ENCODE measurements around the gene CPNE7. TPM values are rescaled to one million over a fixed set of nuclear protein-coding genes. Genes with fewer than 3 reads are reported as not detected.

CPNE7 gene
- total RNA-seq, 1 experiment from 2014 or later: 40.4 TPM

DNA sequence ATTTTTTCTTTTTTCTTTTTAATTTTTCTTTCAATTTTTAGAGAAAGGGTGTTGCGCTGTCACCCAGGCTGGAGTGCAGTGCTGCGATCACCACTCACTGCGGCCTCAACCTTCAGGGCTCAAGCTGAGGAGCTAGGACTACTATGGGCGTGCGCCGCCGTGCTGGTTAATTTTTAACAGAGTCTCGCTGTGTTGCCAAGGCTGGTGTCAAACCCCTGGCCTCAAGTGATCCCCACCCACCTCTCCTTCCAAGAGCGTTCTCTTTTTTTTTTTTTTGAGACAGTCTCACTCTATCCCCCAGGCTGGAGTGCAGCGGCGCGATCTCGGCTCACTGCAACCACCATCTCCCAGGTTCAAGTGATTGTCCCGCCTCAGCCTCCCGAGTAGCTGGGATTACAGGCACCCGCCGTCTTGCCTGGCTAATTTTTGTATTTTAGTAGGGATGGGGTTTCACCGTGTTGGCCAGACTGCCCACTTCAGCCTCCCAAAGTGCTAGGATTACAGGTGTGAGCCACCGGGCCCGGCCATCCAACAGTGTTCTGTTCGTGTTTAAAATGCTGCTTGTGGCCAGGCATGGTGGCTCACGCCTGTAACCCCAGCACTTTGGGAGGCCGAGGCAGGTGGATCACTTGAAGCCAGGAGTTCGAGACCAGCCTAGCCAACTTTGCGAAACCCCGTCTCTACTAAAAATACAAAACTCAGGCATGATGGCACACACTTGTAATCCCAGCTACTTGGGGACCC is 29.6 kb upstream of the CPNE7 start:
- no peaks in the 10 kb centered on the region for H3K9me3 Mint-ChIP-seq (ENCODE audit: unreplicated experiment)
- no peak overlapping the region for H3K4me3 Mint-ChIP-seq (ENCODE audit: unreplicated experiment)
- no peak overlapping the region for H3K27ac Mint-ChIP-seq (ENCODE audit: unreplicated experiment)
- intact Hi-C loops (cut with micrococcal nuclease; ENCODE audit: unreplicated experiment): no loop called here
- no peaks in the 10 kb centered on the region for H3K4me1 ChIP-seq
- ChIA-PET CTCF (no interaction called here), POLR2A (interaction anchor here (0.5 kb wide), 1 partner anchor 426 kb away, joined by 7 read pairs; no protein-coding TSS in a partner anchor)
- peaks cover 8% of the 10 kb centered on the region; the same call in 1 of the 2 replicates for H3K36me3 ChIP-seq (ENCODE audit: control insufficient read depth, insufficient read depth, low read length)
- no peak overlapping the region for H3K4me3 ChIP-seq (ENCODE audit: low read depth, low read length)
- H3K9me3 ChIP-seq: no peaks in the 10 kb centered on the region
- TF ChIP-seq, protein P1, sequence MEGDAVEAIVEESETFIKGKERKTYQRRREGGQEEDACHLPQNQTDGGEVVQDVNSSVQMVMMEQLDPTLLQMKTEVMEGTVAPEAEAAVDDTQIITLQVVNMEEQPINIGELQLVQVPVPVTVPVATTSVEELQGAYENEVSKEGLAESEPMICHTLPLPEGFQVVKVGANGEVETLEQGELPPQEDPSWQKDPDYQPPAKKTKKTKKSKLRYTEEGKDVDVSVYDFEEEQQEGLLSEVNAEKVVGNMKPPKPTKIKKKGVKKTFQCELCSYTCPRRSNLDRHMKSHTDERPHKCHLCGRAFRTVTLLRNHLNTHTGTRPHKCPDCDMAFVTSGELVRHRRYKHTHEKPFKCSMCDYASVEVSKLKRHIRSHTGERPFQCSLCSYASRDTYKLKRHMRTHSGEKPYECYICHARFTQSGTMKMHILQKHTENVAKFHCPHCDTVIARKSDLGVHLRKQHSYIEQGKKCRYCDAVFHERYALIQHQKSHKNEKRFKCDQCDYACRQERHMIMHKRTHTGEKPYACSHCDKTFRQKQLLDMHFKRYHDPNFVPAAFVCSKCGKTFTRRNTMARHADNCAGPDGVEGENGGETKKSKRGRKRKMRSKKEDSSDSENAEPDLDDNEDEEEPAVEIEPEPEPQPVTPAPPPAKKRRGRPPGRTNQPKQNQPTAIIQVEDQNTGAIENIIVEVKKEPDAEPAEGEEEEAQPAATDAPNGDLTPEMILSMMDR (IDR thresholded peaks at IDR 0.05; ENCODE audit: insufficient read depth in 1 of 2, low read depth in 1 of 2, low read length in 1 of 2, severe bottlenecking in 1 of 2, unreplicated experiment in 1 of 2): no peak
- BruUV-seq (replicated peaks): no TSS peak
- H3K4me1 Mint-ChIP-seq (ENCODE audit: low read depth, unreplicated experiment): no peaks in the 10 kb centered on the region
- H3K27me3 ChIP-seq (replicated peaks; ENCODE audit: control insufficient read depth, insufficient read depth, low read length): no peaks in the 10 kb centered on the region
- peaks cover 85% of the 10 kb centered on the region for H3K36me3 Mint-ChIP-seq (ENCODE audit: insufficient read depth, unreplicated experiment)
- H3K27me3 Mint-ChIP-seq (ENCODE audit: insufficient read depth, unreplicated experiment): no peaks in the 10 kb centered on the region
- peak in 1 of 2 experiments; percentile 34 for DNase-seq

DNA sequence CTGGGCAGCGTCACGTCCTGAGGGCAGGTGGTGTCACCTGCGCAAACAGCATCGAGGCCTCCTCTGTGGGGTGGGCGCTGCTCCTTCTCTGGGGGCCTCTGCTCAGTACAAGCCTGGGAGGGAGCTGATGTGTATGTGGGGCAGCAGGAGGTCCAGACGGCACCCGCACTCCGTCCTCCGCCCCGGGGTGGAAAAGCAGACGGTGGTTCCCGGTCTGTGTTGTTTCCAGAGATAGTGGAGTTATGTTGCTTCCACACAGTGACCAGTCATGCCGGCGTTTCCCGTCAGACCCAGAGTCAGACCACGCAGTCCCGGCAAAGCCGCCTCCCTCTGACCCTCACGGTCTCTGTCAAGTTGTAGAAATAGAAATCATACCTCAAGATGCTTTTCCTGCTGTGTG is 28.8 kb upstream of the CPNE7 start:
- Mint-ChIP-seq H3K9me3 (ENCODE audit: unreplicated experiment) (no peaks in the 10 kb centered on the region), H3K4me1 (ENCODE audit: low read depth, unreplicated experiment) (no peaks in the 10 kb centered on the region), H3K36me3 (ENCODE audit: insufficient read depth, unreplicated experiment) (peaks cover 88% of the 10 kb centered on the region), H3K4me3 (ENCODE audit: unreplicated experiment) (no peak overlapping the region), H3K27me3 (ENCODE audit: insufficient read depth, unreplicated experiment) (no peaks in the 10 kb centered on the region), H3K27ac (ENCODE audit: unreplicated experiment) (no peak overlapping the region)
- peaks cover 8% of the 10 kb centered on the region; the same call in 1 of the 2 replicates for H3K36me3 ChIP-seq (ENCODE audit: control insufficient read depth, insufficient read depth, low read length)
- H3K27me3 ChIP-seq (replicated peaks; ENCODE audit: control insufficient read depth, insufficient read depth, low read length): no peaks in the 10 kb centered on the region
- ChIA-PET POLR2A (no interaction called here), CTCF (no interaction called here)
- no peaks in the 10 kb centered on the region for H3K9me3 ChIP-seq
- DNase-seq: no peak
- H3K4me3 ChIP-seq (ENCODE audit: low read depth, low read length): no peak overlapping the region
- H3K4me1 ChIP-seq: no peaks in the 10 kb centered on the region
- BruUV-seq (replicated peaks): no TSS peak
- TF ChIP-seq, protein P1 (IDR thresholded peaks at IDR 0.05; ENCODE audit: insufficient read depth in 1 of 2, low read depth in 1 of 2, low read length in 1 of 2, severe bottlenecking in 1 of 2, unreplicated experiment in 1 of 2): no peak
- intact Hi-C loops (cut with micrococcal nuclease; ENCODE audit: unreplicated experiment): no loop called here

DNA sequence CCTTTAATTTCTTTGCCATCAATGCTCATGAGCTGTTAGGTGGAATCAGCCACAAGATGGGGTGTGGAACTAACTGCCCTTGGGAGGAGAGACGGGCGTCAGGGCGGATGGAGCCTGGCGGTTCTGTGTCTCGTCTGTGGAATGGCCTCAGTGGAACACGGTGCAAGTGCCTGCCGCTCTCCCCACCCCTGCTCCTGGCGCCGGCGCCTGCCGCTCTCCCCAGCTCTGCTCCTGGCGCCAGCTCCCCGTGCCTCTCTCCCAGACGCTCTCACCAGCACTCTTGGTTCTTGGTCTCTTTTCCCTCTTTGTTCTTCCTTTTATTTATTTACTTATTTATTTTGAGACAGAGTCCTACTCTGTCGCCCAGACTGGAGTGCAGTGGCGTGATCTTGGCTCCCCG is 28.3 kb upstream of the CPNE7 start:
- H3K4me3 ChIP-seq (ENCODE audit: low read depth, low read length): no peak overlapping the region
- H3K4me3 Mint-ChIP-seq (ENCODE audit: unreplicated experiment): no peak overlapping the region
- H3K27me3 Mint-ChIP-seq (ENCODE audit: insufficient read depth, unreplicated experiment): no peaks in the 10 kb centered on the region
- TF ChIP-seq, protein P1 (IDR thresholded peaks at IDR 0.05; ENCODE audit: insufficient read depth in 1 of 2, low read depth in 1 of 2, low read length in 1 of 2, severe bottlenecking in 1 of 2, unreplicated experiment in 1 of 2): no peak
- no peaks in the 10 kb centered on the region for H3K4me1 Mint-ChIP-seq (ENCODE audit: low read depth, unreplicated experiment)
- H3K9me3 Mint-ChIP-seq (ENCODE audit: unreplicated experiment): no peaks in the 10 kb centered on the region
- H3K36me3 Mint-ChIP-seq (ENCODE audit: insufficient read depth, unreplicated experiment): peaks cover 90% of the 10 kb centered on the region
- ChIA-PET POLR2A (no interaction called here), CTCF (no interaction called here)
- H3K4me1 ChIP-seq: no peaks in the 10 kb centered on the region
- intact Hi-C loops (cut with micrococcal nuclease; ENCODE audit: unreplicated experiment): no loop called here
- no peak for DNase-seq
- BruUV-seq (replicated peaks): no TSS peak
- H3K27me3 ChIP-seq (replicated peaks; ENCODE audit: control insufficient read depth, insufficient read depth, low read length): no peaks in the 10 kb centered on the region
- H3K36me3 ChIP-seq (ENCODE audit: control insufficient read depth, insufficient read depth, low read length): peaks cover 8% of the 10 kb centered on the region; the same call in 1 of the 2 replicates
- no peaks in the 10 kb centered on the region for H3K9me3 ChIP-seq
- H3K27ac Mint-ChIP-seq (ENCODE audit: unreplicated experiment): no peak overlapping the region

All from Caco-2 (cell line).